BLaER1 treated with 17β-estradiol and CSF1 and Interleukin-3, amounts not matched to agents 10 nM and 100 nM (cell line): ENCODE data around the gene CCN6.
"Not testable (repeated sequence)": the region's sequence is repeated elsewhere in the genome, so short reads cannot be mapped to it uniquely, and the experiment has no call there.

Experiments
- H3K27ac ChIP-seq, 11 experiments: shearing (Covaris generic); formaldehyde crosslinking; 2 replicates each; pipeline ENCODE4 v1.8.1; 2022
- H3K27me3 ChIP-seq, 11 experiments: shearing (Covaris generic); formaldehyde crosslinking; 2 replicates each; pipeline ENCODE4 v1.8.1; 2022
- H3K36me3 ChIP-seq, 11 experiments: shearing (Covaris generic); formaldehyde crosslinking; 2 replicates each; pipeline ENCODE4 v1.8.1; 2022
- H3K4me1 ChIP-seq, 10 experiments: shearing (Covaris generic); formaldehyde crosslinking; 2 replicates each; pipeline ENCODE4 v1.8.1; 2022
- H3K4me2 ChIP-seq, 11 experiments: shearing (Covaris generic); formaldehyde crosslinking; 2 replicates each; pipeline ENCODE4 v1.8.1; 2022
- H3K4me3 ChIP-seq, 10 experiments: shearing (Covaris generic); formaldehyde crosslinking; 2 replicates each; pipeline ENCODE4 v1.8.1; 2022
- H3K9ac ChIP-seq, 11 experiments: shearing (Covaris generic); formaldehyde crosslinking; 2 replicates each; pipeline ENCODE4 v1.8.1; 2022
- H3K9me3 ChIP-seq, 11 experiments: shearing (Covaris generic); formaldehyde crosslinking; replicated peaks in 1 of 11; 2 replicates each; pipeline ENCODE4 v1.8.1; 2022
- H4K20me1 ChIP-seq, 11 experiments: shearing (Covaris generic); formaldehyde crosslinking; 2 replicates each; pipeline ENCODE4 v1.8.1; 2022
- Cebpa-rat ChIP-seq, 11 experiments: shearing (Covaris generic); IDR thresholded peaks; 2 replicates each; pipeline ENCODE4 v1.8.1; 2022

Gene CCN6

GRCh38 chr6:112043032-112044007, 10.6 kb upstream of the CCN6 start:
- H3K27me3 ChIP-seq: no peaks in the 10 kb centered on the region
- peaks cover 0 to 21% (median 5%) of the 10 kb centered on the region in 10 experiments; a peak in 11 of 20 replicates for H3K4me1 ChIP-seq
- H4K20me1 ChIP-seq: no peaks in the 10 kb centered on the region
- peak overlapping the region; percentile 68 to 84 (median 78) for H3K9ac ChIP-seq
- peak overlapping the region; percentile 59 to 75 (median 70) for H3K4me3 ChIP-seq
- peak overlapping the region; percentile 35 to 89 (median 73); a peak in 21 of 22 replicates for H3K27ac ChIP-seq
- no peak for TF ChIP-seq Cebpa-rat (IDR thresholded peaks at IDR 0.05)
- H3K4me2 ChIP-seq: peak overlapping the region; percentile 51 to 73 (median 69)
- H3K9me3 ChIP-seq: 0 out of 22 replicates have a peak, but pooled peaks cover 0 to 6% (median 0%) of the 10 kb centered on the region in 11 experiments
- H3K36me3 ChIP-seq: no peaks in the 10 kb centered on the region

- Histone ChIP-seq H3K4me1 (peaks cover 0 to 21% (median 5%) of the 10 kb centered on the region in 10 experiments; a peak in 11 of 20 replicates), H3K4me2 (no peak overlapping the region), H3K4me3 (no peak overlapping the region), H3K27ac (no peak overlapping the region), H3K9ac (no peak overlapping the region), H3K9me3 (0 out of 22 replicates have a peak, but pooled peaks cover 0 to 6% (median 0%) of the 10 kb centered on the region in 11 experiments), H3K36me3 (no peaks in the 10 kb centered on the region), H4K20me1 (no peaks in the 10 kb centered on the region), H3K27me3 (no peaks in the 10 kb centered on the region)
- TF ChIP-seq Cebpa-rat (IDR thresholded peaks at IDR 0.05): no peak
These were observed 9.7 kb upstream of the CCN6 start for GRCh38 chr6:112044196-112044595.

GRCh38 chr6:112044856-112045255, 9.0 kb upstream of the CCN6 start:
- H3K9ac ChIP-seq: no peak overlapping the region
- H3K4me1 ChIP-seq: peaks cover 0 to 21% (median 5%) of the 10 kb centered on the region in 10 experiments; a peak in 11 of 20 replicates
- H3K36me3 ChIP-seq: no peaks in the 10 kb centered on the region
- H3K4me2 ChIP-seq: no peak overlapping the region
- no peaks in the 10 kb centered on the region for H4K20me1 ChIP-seq
- no peak overlapping the region for H3K27ac ChIP-seq
- H3K27me3 ChIP-seq: no peaks in the 10 kb centered on the region
- TF ChIP-seq Cebpa-rat (IDR thresholded peaks at IDR 0.05): no peak
- H3K4me3 ChIP-seq: no peak overlapping the region
- H3K9me3 ChIP-seq: 0 out of 22 replicates have a peak, but pooled peaks cover 0 to 6% (median 0%) of the 10 kb centered on the region in 11 experiments

DNA sequence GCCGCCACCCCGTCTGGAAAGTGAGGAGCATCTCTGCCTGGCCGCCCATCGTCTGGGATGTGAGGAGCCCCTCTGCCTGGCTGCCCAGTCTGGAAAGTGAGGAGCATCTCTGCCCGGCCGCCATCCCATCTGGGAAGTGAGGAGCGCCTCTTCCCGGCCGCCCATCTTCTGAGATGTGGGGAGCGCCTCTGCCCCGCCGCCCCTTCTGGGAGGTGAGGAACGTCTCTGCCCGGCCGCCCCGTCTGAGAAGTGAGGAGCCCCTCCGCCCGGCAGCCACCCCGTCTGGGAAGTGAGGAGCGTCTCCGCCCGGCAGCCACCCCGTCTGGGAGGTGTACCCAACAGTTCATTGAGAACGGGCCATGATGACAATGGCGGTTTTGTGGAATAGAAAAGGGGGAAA, 6.4 kb upstream of the CCN6 start:
- not testable (repeated sequence) for H3K9me3 ChIP-seq, H3K4me3 ChIP-seq, H3K27ac ChIP-seq, H3K27me3 ChIP-seq, H3K4me2 ChIP-seq, H3K36me3 ChIP-seq, H3K4me1 ChIP-seq, H4K20me1 ChIP-seq, H3K9ac ChIP-seq

DNA sequence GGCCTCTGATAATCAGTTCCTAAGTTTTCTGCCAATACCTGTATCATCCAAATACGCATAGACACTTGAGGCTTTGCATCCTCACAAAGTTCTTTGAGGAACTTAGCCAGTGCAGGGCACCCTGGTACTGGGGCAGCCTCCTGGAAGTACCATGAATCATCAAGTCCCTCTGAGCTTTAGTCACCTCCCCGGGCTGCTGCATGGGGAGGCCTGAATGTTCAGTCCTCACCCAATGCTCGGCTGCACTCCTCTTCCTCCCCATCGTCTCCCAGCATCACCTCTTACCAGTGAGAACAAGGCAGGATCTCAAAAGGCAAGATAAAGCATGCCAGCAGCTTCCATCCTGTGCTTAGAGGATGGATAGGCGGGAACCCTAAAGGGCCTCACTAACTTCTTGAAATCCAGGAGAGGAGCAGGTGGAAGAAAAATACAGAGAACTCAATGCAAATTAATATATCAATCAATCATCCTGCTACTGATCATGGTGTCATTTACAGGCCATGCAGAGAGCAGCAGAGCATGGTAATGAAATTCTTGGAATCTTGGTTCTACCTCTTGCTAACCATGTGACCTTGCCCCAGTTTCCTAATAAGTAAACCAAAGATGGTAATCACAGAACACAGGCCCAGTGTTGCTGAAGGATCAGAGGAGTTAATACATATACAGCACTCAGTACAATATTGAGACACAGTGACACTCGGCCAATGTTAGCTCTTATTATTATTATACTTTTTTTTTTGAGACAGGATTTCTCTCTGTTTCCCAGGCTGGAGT, 4.7 kb upstream of the CCN6 start:
- H3K4me2 ChIP-seq: no peak overlapping the region

GRCh38 chr6:112049996-112050395, 3.9 kb upstream of the CCN6 start:
- H3K27ac ChIP-seq: no peak overlapping the region
- H3K4me2 ChIP-seq: no peak overlapping the region
- H3K9me3 ChIP-seq: peaks cover 0 to 8% (median 6%) of the 10 kb centered on the region in 11 experiments; a peak in 3 of 22 replicates
- H3K9ac ChIP-seq: no peak overlapping the region
- H3K36me3 ChIP-seq: no peaks in the 10 kb centered on the region
- no peaks in the 10 kb centered on the region for H3K27me3 ChIP-seq
- no peaks in the 10 kb centered on the region; a peak in 1 of 20 replicates for H3K4me1 ChIP-seq
- H4K20me1 ChIP-seq: no peaks in the 10 kb centered on the region
- no peak overlapping the region for H3K4me3 ChIP-seq
- TF ChIP-seq Cebpa-rat (IDR thresholded peaks at IDR 0.05): no peak

More for the DNA sequence above, 4.7 kb upstream of the CCN6 start:
- Histone ChIP-seq H4K20me1 (no peaks in the 10 kb centered on the region), H3K9me3 (peaks cover 0 to 8% (median 6%) of the 10 kb centered on the region in 11 experiments; a peak in 3 of 22 replicates), H3K27ac (no peak overlapping the region), H3K9ac (no peak overlapping the region), H3K4me3 (no peak overlapping the region), H3K27me3 (no peaks in the 10 kb centered on the region), H3K4me1 (no peaks in the 10 kb centered on the region; a peak in 1 of 20 replicates), H3K36me3 (no peaks in the 10 kb centered on the region)
- no peak for TF ChIP-seq Cebpa-rat (IDR thresholded peaks at IDR 0.05)

GRCh38 chr6:112050429-112050828, 3.5 kb upstream of the CCN6 start:
- Histone ChIP-seq H3K9ac (no peak overlapping the region), H3K27me3 (no peaks in the 10 kb centered on the region), H3K4me3 (no peak overlapping the region), H3K27ac (no peak overlapping the region), H3K4me1 (no peaks in the 10 kb centered on the region; a peak in 1 of 20 replicates), H3K36me3 (no peaks in the 10 kb centered on the region), H3K9me3 (peaks cover 0 to 8% (median 6%) of the 10 kb centered on the region in 11 experiments; a peak in 3 of 22 replicates), H4K20me1 (no peaks in the 10 kb centered on the region), H3K4me2 (no peak overlapping the region)
- no peak for TF ChIP-seq Cebpa-rat (IDR thresholded peaks at IDR 0.05)

DNA sequence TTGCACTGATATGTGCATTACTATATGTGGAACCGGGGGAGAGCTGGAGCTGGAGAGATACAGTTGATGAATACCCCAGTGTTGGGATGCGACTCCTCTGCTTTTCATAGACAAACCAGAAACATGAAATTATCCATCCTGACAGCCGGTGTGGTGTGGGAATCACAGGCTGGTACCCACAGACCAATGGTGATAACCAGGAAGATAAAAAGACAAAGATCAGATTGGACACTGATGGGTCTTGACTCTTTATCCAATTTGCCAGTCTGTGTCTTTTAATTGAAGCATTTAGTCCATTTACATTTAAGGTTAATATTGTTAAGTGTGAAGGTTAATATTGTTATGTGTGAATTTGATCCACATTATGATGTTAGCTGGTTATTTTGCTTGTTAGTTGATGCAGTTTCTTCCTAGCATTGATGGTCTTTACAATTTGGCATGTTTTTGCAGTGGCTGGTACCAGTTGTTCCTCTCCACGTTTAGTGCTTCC, 2.6 kb upstream of the CCN6 start:
- not testable (repeated sequence) for H3K27me3 ChIP-seq, H3K36me3 ChIP-seq, H3K4me3 ChIP-seq, H3K9me3 ChIP-seq, H3K4me2 ChIP-seq, H3K27ac ChIP-seq, H4K20me1 ChIP-seq, H3K9ac ChIP-seq, H3K4me1 ChIP-seq
